ENCODE data around the gene TNFSF12.

Gene TNFSF12

DNA sequence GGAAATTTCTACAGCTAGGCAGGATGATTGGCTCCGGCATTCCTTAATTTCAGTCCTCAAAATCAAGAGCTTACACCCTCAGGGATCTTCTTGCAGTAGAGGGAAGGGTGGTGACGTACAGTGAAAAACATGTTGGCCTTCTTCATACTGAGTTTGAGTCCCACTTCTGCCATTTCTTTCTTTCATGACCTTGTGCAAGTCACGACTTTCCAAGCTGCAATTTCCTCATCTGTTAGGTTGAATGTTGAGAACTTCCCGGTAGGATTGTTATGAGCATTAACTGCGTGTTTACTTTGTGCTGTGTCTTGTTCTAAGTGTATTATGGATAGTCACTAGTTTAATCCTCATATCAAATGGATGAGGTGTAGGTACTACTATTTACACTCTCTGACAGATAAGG, 20.7 kb downstream of the TNFSF12 start:
- DNase-seq (ENCODE audit: low read depth in 2 of 2): no peak

DNA sequence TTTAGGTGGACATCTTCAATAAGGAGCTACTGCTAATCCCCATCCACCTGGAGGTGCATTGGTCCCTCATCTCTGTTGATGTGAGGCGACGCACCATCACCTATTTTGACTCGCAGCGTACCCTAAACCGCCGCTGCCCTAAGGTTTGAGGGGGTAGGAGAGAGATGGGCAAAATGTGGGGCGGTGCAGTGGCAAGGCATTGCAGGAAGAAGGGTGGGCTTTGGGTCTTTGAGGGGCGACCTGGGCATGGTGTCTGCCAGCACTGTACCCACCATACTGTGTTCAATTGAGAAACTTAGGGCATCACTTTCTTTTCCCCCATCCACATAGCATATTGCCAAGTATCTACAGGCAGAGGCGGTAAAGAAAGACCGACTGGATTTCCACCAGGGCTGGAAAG, 21.5 kb downstream of the TNFSF12 start:
- DNase-seq (ENCODE audit: low read depth in 2 of 2): no peak

DNA sequence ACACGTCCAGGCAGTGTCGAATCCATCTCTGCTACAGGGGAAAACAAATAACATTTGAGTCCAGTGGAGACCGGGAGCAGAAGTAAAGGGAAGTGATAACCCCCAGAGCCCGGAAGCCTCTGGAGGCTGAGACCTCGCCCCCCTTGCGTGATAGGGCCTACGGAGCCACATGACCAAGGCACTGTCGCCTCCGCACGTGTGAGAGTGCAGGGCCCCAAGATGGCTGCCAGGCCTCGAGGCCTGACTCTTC, 23.4 kb downstream of the TNFSF12 start:
- no peak for DNase-seq (ENCODE audit: low read depth in 2 of 2)

DNA sequence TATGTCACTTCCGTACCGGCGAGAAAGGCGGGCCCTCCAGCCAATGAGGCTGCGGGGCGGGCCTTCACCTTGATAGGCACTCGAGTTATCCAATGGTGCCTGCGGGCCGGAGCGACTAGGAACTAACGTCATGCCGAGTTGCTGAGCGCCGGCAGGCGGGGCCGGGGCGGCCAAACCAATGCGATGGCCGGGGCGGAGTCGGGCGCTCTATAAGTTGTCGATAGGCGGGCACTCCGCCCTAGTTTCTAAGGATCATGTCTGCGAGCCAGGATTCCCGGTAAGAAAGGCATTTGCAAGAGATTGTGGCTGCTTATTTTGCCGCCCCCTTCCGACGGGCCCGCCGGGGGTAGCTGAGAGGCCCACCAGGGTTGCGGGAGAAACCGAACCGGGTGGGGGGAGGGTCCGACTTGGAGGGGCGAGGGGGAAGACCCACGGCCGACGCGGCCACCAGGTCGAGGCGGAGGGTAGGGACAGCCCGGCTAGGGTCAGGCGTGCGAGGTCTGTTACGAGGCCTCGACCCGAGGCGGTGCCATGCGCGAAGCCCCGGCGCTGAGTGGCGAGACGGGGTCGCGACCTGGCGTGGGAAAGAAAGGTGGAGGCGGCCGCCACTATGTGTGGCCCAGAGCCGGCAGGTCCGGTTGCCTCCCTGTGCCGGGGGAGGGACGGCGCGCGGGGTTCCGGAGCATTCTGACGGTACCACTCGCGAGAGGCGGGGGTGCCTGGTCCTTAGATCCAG, 23.9 kb downstream of the TNFSF12 start:
- DNase-seq (ENCODE audit: low read depth in 2 of 2): peak; percentile 98 to 99

- peak; percentile 83 to 85 for DNase-seq (ENCODE audit: low read depth in 2 of 2)
These were observed 24.6 kb downstream of the TNFSF12 start for GRCh38 chr17:7573324-7574080.

DNA sequence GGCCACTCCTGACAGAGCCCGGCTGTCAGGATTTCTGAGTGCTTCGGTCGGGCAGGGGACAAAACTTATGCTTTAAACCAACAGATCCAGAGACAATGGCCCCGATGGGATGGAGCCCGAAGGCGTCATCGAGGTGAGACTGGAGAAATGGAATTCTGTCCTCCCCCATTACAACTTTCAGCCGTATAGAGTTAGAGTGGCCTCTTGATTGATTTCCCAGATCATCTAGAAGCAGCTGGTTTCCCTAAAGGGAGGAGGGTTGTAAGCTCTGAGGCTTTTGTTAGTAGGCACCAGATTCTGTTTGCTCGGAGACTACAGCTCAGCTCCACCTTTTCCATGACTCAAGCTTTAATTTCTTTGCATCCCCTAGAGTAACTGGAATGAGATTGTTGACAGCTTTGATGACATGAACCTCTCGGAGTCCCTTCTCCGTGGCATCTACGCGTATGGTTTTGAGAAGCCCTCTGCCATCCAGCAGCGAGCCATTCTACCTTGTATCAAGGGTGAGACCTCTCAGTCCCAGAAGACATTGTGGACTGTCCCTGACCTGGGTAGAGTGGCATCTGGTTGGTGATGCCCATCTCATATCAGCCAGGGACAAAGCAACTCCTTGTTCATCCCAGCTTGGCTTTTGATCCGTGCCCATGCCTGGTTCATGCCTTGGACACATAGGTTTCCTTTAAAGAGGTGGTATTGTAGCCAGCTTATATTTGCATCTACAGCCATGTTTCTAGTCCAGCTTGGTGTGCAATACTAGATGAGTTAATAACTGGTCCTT, 25.5 kb downstream of the TNFSF12 start:
- no peak for DNase-seq (ENCODE audit: low read depth in 2 of 2)

DNA sequence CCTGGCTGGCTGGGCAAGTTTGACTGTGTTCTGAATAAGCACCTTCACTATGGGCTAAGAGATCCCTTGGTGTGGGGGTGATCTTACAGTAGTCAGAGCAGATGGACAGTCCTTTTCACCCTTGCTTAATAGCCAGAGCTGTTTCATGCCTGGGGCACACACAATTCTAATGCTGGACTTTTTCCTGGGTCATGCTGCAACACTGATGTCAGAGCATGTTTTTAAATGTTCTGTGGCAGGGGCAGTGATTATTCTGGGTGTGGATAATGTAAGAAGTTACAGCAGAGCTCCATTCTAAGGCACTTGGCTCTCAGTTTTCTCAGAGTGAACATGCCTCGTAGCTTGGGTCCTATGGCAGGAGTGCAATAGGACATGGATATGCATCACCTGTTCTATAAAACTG, 26.6 kb downstream of the TNFSF12 start:
- DNase-seq (ENCODE audit: low read depth in 2 of 2): no peak

DNA sequence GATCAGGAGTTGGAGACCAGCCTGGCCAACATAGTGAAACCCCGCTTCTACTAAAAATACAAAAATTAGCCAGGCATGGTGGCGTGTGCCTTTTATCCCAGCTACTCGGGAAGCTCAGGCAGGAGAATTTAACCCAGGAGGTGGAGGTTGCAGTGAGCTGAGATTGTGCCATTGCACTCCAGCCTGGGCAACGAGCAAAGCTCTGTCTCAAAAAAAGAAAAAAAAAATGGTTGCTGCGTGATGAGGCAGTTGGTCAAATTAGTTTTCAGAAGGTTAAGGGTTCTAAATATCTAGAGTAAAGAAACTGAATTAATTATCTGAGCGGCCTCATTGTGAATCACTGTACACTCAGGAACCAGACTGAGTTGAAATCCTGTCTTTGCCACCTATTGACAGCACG, 27.1 kb downstream of the TNFSF12 start:
- no peak for DNase-seq (ENCODE audit: low read depth in 2 of 2)

DNA sequence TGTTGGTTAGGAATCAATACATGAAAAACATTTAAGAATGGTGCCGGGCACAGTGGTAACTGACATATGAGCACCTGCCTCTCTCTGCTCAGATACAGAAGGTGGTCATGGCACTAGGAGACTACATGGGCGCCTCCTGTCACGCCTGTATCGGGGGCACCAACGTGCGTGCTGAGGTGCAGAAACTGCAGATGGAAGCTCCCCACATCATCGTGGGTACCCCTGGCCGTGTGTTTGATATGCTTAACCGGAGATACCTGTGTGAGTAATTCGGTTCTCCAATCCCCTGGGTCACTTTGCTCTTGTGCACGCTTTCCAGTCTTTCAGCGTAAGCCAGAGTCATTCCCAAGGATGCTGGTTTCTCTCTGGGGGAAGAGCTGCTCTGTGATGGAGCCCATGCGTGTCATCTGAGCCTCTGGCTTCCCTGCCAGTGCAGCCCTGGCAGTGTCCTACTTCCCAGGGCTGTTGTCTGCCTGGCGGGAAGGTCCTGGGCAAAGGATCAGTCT, 27.6 kb downstream of the TNFSF12 start:
- DNase-seq (ENCODE audit: low read depth in 2 of 2): no peak

DNA sequence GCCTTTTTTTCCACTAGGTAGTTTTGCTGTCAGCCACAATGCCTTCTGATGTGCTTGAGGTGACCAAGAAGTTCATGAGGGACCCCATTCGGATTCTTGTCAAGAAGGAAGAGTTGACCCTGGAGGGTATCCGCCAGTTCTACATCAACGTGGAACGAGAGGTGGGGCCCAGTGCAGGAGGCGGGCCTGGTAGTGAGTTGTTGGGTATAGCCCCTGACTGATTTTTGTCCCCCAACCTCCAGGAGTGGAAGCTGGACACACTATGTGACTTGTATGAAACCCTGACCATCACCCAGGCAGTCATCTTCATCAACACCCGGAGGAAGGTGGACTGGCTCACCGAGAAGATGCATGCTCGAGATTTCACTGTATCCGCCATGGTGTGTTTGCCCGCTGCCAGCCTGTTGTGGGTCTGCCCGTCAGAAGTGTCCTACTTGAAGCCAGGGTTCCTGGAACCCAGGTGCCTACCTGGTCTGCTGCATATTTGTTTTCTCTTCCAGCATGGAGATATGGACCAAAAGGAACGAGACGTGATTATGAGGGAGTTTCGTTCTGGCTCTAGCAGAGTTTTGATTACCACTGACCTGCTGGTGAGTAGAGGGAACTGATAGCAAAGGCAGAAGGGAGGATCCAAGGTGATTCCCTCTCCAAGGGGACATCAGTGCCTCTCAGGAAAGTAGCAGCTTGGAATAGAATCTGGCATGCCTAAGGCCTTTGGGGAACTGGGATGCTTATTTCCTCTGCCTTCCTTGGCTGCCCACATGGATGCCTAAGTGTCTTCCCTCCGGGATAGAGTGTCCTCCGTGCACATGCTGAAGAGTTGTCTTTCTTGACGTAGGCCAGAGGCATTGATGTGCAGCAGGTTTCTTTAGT, 28.7 kb downstream of the TNFSF12 start:
- DNase-seq (ENCODE audit: low read depth in 2 of 2): no peak

GRCh38 chr17:7579001-7579833, 30.4 kb downstream of the TNFSF12 start, which contains the start of gene CD68:
TSS of gene CD68 (plus strand) at chr17:7579638. CDS start at chr17:7579678, 40 bp downstream.
- DNase-seq (ENCODE audit: low read depth in 2 of 2): peak; percentile 66 to 72

GRCh38 chr17:7579834-7580603, 31.2 kb downstream of the TNFSF12 start:
- DNase-seq (ENCODE audit: low read depth in 2 of 2): no peak

- DNase-seq (ENCODE audit: low read depth in 2 of 2): no peak
These were observed 32.0 kb downstream of the TNFSF12 start for GRCh38 chr17:7580604-7581575.

GRCh38 chr17:7582396-7583252, 33.8 kb downstream of the TNFSF12 start:
- DNase-seq (ENCODE audit: low read depth in 2 of 2): no peak

DNA sequence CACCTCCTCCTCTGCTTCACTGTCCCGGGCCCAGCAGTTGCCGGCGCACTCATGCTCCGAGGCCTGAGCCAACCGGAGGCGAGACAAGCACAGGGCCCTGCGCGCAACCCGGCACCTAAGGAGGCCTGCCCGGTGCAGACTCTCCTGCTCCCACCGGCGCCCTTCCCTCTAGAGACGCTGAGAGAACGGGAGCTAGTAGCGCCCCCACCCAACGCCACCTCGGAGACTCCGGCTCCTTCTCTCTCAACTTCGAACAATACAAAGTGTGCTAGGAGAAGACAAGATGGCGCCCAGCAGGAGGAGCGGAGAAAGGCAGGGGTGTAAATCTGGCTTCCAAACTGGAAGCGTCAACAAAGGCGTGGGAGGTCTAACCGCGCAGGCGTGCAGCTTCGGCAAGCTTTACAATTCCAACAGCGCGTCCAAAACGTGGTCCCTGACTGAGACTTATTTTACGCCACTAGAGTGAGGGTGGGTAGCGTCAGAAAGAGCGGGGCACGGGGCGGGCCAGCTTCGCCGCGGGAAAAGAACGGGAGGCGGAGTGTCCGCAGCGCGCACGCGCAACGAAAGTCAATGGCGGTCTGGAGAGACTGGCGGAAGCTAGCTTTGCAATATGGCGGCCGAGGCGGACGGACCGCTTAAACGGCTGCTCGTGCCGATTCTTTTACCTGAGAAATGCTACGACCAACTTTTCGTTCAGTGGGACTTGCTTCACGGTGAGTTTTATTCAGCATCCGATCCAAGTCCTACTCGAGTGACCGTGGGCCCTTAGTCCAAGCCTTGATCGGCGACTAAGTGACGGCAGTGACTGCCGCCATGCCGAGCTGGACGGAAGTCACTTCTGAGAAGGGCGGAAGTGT, 34.6 kb downstream of the TNFSF12 start, which contains the start of gene MPDU1:
Gene MPDU1, plus strand, starts transcription at position 600 of the 857 bp plus-strand sequence. Its CDS starts 11 bp downstream, at position 611.
- DNase-seq (ENCODE audit: low read depth in 2 of 2): peak; percentile 94

DNA sequence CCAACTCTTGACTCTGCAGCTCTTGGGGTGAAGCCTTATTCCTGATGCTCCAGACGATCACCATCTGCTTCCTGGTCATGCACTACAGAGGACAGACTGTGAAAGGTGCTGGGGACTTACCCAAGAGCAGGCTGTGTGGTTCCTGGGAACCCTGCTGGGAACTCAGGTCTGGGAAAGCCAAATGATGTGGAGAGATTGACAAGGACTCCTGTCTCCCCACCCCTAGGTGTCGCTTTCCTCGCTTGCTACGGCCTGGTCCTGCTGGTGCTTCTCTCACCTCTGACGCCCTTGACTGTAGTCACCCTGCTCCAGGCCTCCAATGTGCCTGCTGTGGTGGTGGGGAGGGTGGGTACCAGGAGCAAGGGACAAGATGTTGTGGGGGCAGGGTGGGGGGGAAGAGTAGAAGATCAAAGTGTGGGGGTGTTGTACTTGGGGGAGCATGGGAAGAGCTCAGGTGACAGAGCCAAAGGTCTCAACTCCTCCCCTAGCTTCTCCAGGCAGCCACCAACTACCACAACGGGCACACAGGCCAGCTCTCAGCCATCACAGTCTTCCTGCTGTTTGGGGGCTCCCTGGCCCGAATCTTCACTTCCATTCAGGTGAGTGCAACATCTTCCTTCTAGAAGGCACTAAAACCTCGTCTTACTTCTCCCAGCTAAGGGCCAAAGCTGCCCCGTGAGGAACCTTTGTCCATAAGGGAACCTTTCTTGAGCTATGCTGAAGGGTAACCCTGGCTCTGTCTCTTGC, 38.0 kb downstream of the TNFSF12 start:
- DNase-seq (ENCODE audit: low read depth in 2 of 2): no peak
